MCF 10A (cell line): Measurements from ENCODE around the gene HNRNPD. TPM values are rescaled to one million over a fixed set of nuclear protein-coding genes. Genes with fewer than 3 reads are reported as not detected.

Source experiments
- BruUV-seq: library from RNA; stranded (reverse); fragments of 400-500 nt; replicated peaks from 2 replicates; lab custom pipeline; 2021; lab: Mats Ljungman, UMichigan
- CTCF ChIA-PET: fragments of 300-600 bp; sonication (Branson Sonifier 250); formaldehyde crosslinking; extraction: SDS; loops from one replicate; lab custom pipeline; 2021; ENCODE audit warnings: antibody characterized with exemption, inconsistent platforms; lab: Yijun Ruan, JAX
- POLR2A ChIA-PET: fragments of 300-600, 350-650 bp; sonication (Branson Sonifier 250); formaldehyde crosslinking; extraction: SDS; loops from one replicate; lab custom pipeline; 2020; ENCODE audit warnings: antibody characterized with exemption, inconsistent platforms; lab: Yijun Ruan, JAX
- DNase-seq: peaks from one replicate; pipeline ENCODE4 v3.0.0-alpha.2; 2018; ENCODE audit not compliant: unreplicated experiment
- H3K27ac Mint-ChIP-seq: one replicate; pipeline ENCODE4 v1.8.0; 2022; ENCODE audit warnings: mild to moderate bottlenecking, low read depth, mixed read lengths; ENCODE audit not compliant: unreplicated experiment
- H3K27me3 Mint-ChIP-seq: one replicate; pipeline ENCODE4 v1.8.0; 2022; ENCODE audit warnings: mixed read lengths; ENCODE audit not compliant: insufficient read depth, unreplicated experiment
- H3K36me3 Mint-ChIP-seq: one replicate; pipeline ENCODE4 v1.8.0; 2022; ENCODE audit warnings: mild to moderate bottlenecking, moderate library complexity, mixed read lengths; ENCODE audit not compliant: insufficient read depth, unreplicated experiment
- H3K4me1 Mint-ChIP-seq: one replicate; pipeline ENCODE4 v1.8.0; 2022; ENCODE audit warnings: mixed read lengths; ENCODE audit not compliant: insufficient read depth, unreplicated experiment
- H3K4me3 Mint-ChIP-seq: one replicate; pipeline ENCODE4 v1.8.0; 2022; ENCODE audit warnings: mild to moderate bottlenecking, moderate library complexity, mixed read lengths; ENCODE audit not compliant: unreplicated experiment
- H3K9me3 Mint-ChIP-seq: one replicate; pipeline ENCODE4 v1.8.0; 2022; ENCODE audit warnings: mixed read lengths; ENCODE audit not compliant: unreplicated experiment
- CTCF ChIP-seq: fragments of 200-600 bp; IDR thresholded peaks from one replicate; pipeline ENCODE4 v1.8.0; 2022; ENCODE audit warnings: antibody characterized with exemption, mild to moderate bottlenecking; ENCODE audit not compliant: unreplicated experiment
- intact Hi-C: fragments of 100-400 bp; cut with micrococcal nuclease; formaldehyde crosslinking; loops from 2 replicates; pipeline ENCODE4 v1.14.1; 2022
- total RNA-seq: library from RNA; stranded (reverse); gene quantifications from 2 replicates; pipeline ENCODE4 v1.2.3, GENCODE V29; 2022

Gene HNRNPD
- total RNA-seq, 1 experiment from 2014 or later: 308 TPM

GRCh38 chr4:82358847-82359246 lies 14.9 kb downstream of the HNRNPD start:
- Mint-ChIP-seq H3K27ac (peak overlapping the region; percentile 73), H3K27me3 (no peaks in the 10 kb centered on the region), H3K36me3 (peaks cover 73% of the 10 kb centered on the region), H3K4me3 (no peak overlapping the region), H3K4me1 (peaks cover 25% of the 10 kb centered on the region), H3K9me3 (no peaks in the 10 kb centered on the region)
- CTCF ChIA-PET: interaction anchor here (1.9 kb wide), 1 partner anchor 10 kb away, joined by 10 read pairs; no protein-coding TSS in a partner anchor
- no peak for TF ChIP-seq CTCF
- no TSS peak for BruUV-seq
- no peak for DNase-seq
- intact Hi-C loops: no loop called here
- POLR2A ChIA-PET: interaction anchor here (1.1 kb wide), 1 partner anchor 13 kb away, joined by 4 read pairs; no protein-coding TSS in a partner anchor

GRCh38 chr4:82357640-82358039 lies 16.2 kb downstream of the HNRNPD start:
- POLR2A ChIA-PET: interaction anchor here (0.5 to 1.5 kb wide), 4 partner anchors 14 to 529 kb away, joined by 3 to 8 read pairs (median 3); no protein-coding TSS in a partner anchor
- Mint-ChIP-seq H3K27ac (peak overlapping the region; percentile 73), H3K27me3 (no peaks in the 10 kb centered on the region), H3K36me3 (peaks cover 76% of the 10 kb centered on the region), H3K4me3 (no peak overlapping the region), H3K9me3 (no peaks in the 10 kb centered on the region), H3K4me1 (peaks cover 24% of the 10 kb centered on the region)
- no peak for TF ChIP-seq CTCF
- intact Hi-C loops: no loop called here
- BruUV-seq: no TSS peak
- CTCF ChIA-PET: interaction anchor here (0.8 kb wide), 1 partner anchor 9 kb away, joined by 3 read pairs; no protein-coding TSS in a partner anchor
- DNase-seq: no peak

GRCh38 chr4:82354788-82355187 lies 19.0 kb downstream of the HNRNPD start:
- no peaks in the 10 kb centered on the region for H3K9me3 Mint-ChIP-seq
- peaks cover 12% of the 10 kb centered on the region for H3K4me1 Mint-ChIP-seq
- ChIA-PET POLR2A (interaction anchor here (0.6 to 1.9 kb wide), 5 partner anchors 10 to 639 kb away, joined by 3 to 13 read pairs (median 5); partner anchors contain the start of gene HNRNPDL), CTCF (interaction anchor here (0.6 to 1.2 kb wide), 3 partner anchors 9 to 90 kb away, joined by 3 to 4 read pairs (median 4); no protein-coding TSS in a partner anchor)
- intact Hi-C loops: no loop called here
- H3K4me3 Mint-ChIP-seq: no peak overlapping the region
- BruUV-seq: no TSS peak
- H3K36me3 Mint-ChIP-seq: peaks cover 96% of the 10 kb centered on the region
- no peak for TF ChIP-seq CTCF
- no peak for DNase-seq
- H3K27ac Mint-ChIP-seq: no peak overlapping the region
- H3K27me3 Mint-ChIP-seq: no peaks in the 10 kb centered on the region

- CTCF ChIA-PET: no interaction called here
- no peak overlapping the region for H3K27ac Mint-ChIP-seq
- POLR2A ChIA-PET: no interaction called here
- intact Hi-C loops: no loop called here
- TF ChIP-seq CTCF: no peak
- no TSS peak for BruUV-seq
- no peak overlapping the region for H3K4me3 Mint-ChIP-seq
- no peak for DNase-seq
- H3K36me3 Mint-ChIP-seq: peaks cover 96% of the 10 kb centered on the region
- H3K9me3 Mint-ChIP-seq: no peaks in the 10 kb centered on the region
- peaks cover 5% of the 10 kb centered on the region for H3K4me1 Mint-ChIP-seq
- no peaks in the 10 kb centered on the region for H3K27me3 Mint-ChIP-seq
Observed at GRCh38 chr4:82352825-82353366, 20.9 kb downstream of the HNRNPD start.
